BJ (cell line): Measurements from ENCODE around the gene FAM81A. TPM values are rescaled to one million over a fixed set of nuclear protein-coding genes. Genes with fewer than 3 reads are reported as not detected.

Source experiments
- CTCF ChIA-PET: fragments of 350-600 bp; formaldehyde crosslinking; extraction: SDS; loops from one replicate; lab custom pipeline; 2021; ENCODE audit warnings: antibody characterized with exemption, inconsistent platforms; lab: Yijun Ruan, JAX
- POLR2A ChIA-PET: fragments of 300-600 bp; sonication (Branson Sonifier 250); formaldehyde crosslinking; extraction: SDS; loops from one replicate; lab custom pipeline; 2021; ENCODE audit warnings: antibody characterized with exemption; lab: Charles Lee
- DNase-seq: peaks from one replicate; pipeline ENCODE4 v3.0.0-alpha.2; 2011; ENCODE audit warnings: low read depth
- H3K27me3 ChIP-seq: 2 replicates; pipeline ENCODE4 v1.6.0; 2011; ENCODE audit warnings: low read length; ENCODE audit not compliant: control insufficient read depth, insufficient read depth
- H3K36me3 ChIP-seq: 2 replicates; pipeline ENCODE4 v1.5.1; 2011; ENCODE audit warnings: low read length; ENCODE audit not compliant: control insufficient read depth, insufficient read depth
- H3K4me3 ChIP-seq: 2 replicates; pipeline ENCODE4 v1.5.1; 2011; ENCODE audit warnings: low read depth, mild to moderate bottlenecking, control low read depth, low read length
- CTCF ChIP-seq: IDR thresholded peaks from 2 replicates; pipeline ENCODE4 v1.5.1; 2011; ENCODE audit warnings: low read depth, mild to moderate bottlenecking, control low read depth, inconsistent platforms, low read length, moderate library complexity; ENCODE audit not compliant: insufficient read depth
- polyA plus RNA-seq: library from polyadenylated mRNA; depleted of rRNA; stranded (reverse); fragments of >200 nt; gene quantifications from 2 replicates; pipeline ENCODE4 v1.2.3, GENCODE V29; 2011

Gene FAM81A
- polyA plus RNA-seq, 1 experiment, result not detected

GRCh38 chr15:59437142-59437816 is 707 bp upstream of the FAM81A start:
- DNase-seq, result no peak
- Histone ChIP-seq H3K27me3 (peaks cover 17% of the 10 kb centered on the region), H3K36me3 (no peaks in the 10 kb centered on the region), H3K4me3 (peak overlapping the region; percentile 41)
- ChIA-PET POLR2A (no interaction called here), CTCF (interaction anchor here (1.1 kb wide), 1 partner anchor 92 kb away, joined by 3 read pairs; no protein-coding TSS in a partner anchor)
- no peak for TF ChIP-seq CTCF

- TF ChIP-seq CTCF, result no peak
- DNase-seq, result no peak
- CTCF ChIA-PET, result interaction anchor here (1.1 kb wide), 1 partner anchor 90 kb away, joined by 3 read pairs; no protein-coding TSS in a partner anchor
- POLR2A ChIA-PET, result no interaction called here
- Histone ChIP-seq H3K4me3 (peak overlapping the region; percentile 39; the same call in 1 of the 2 replicates), H3K27me3 (peaks cover 20% of the 10 kb centered on the region), H3K36me3 (no peaks in the 10 kb centered on the region)
These were observed 772 bp downstream of the FAM81A start for GRCh38 chr15:59438625-59439290.

- Histone ChIP-seq H3K4me3 (no peak overlapping the region), H3K27me3 (peaks cover 19% of the 10 kb centered on the region), H3K36me3 (no peaks in the 10 kb centered on the region)
- TF ChIP-seq CTCF, result no peak
- POLR2A ChIA-PET, result no interaction called here
- CTCF ChIA-PET, result interaction anchor here (0.7 kb wide), 1 partner anchor 306 kb away, joined by 3 read pairs; no protein-coding TSS in a partner anchor
- DNase-seq, result no peak
These were observed 1.6 kb downstream of the FAM81A start for GRCh38 chr15:59439576-59439975.

- POLR2A ChIA-PET, result no interaction called here
- DNase-seq, result no peak
- H3K4me3 ChIP-seq, result no peak overlapping the region
- CTCF ChIA-PET, result interaction anchor here (0.6 kb wide), 1 partner anchor 18 kb away, joined by 3 read pairs; no protein-coding TSS in a partner anchor
- H3K36me3 ChIP-seq, result no peaks in the 10 kb centered on the region
- peaks cover 11% of the 10 kb centered on the region for H3K27me3 ChIP-seq
- no peak for TF ChIP-seq CTCF
These were observed 5.5 kb downstream of the FAM81A start for GRCh38 chr15:59443341-59444072.
